ENCODE measurements around the gene STK25. TPM values are rescaled to one million over a fixed set of nuclear protein-coding genes. Genes with fewer than 3 reads are reported as not detected.
"Not testable (repeated sequence)": the region's sequence is repeated elsewhere in the genome, so short reads cannot be mapped to it uniquely, and the experiment has no call there.

The STK25 gene
- total RNA-seq, 4 donors from 2014 or later = 159 to 427 (median 205) TPM

DNA sequence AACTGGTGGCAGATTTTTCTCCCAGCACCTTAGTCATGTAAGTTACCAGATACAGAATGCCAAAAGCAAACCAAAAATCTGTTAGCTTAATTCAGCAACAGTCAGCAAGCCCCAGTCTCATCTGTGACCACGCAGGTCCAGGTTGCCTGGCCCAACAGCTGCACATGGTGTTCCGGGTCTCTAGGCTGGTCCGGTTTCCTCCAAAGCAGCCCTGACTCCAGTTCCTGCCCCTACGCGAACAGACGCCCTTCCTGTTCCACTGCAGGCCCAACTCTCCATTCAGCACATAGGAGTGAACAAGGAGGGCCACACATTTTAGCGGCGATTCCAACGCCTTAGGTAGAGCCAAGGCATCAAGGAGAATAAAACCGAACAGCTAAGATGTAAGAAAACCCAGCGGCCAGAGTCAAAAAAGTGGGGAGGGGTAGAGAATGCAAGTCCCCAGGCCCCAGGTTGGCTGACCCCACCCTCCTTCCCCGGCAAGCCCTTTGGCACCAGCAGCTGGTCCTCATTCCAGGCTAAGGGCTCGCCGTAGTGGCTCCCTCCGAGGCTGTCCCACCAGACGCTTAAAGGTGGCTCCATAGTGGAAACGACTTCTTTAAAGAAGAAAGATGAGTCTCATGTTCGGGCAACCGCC lies 1.5 kb downstream of the STK25 start:
- H3K27ac ChIP-seq = peak overlapping the region; percentile 91 to 95 (median 92)
- peak overlapping the region; percentile 91 to 99 (median 95) for H3K4me3 ChIP-seq
- H3K9me3 ChIP-seq = no peaks in the 10 kb centered on the region
- no peaks in the 10 kb centered on the region for H3K36me3 ChIP-seq
- H3K4me1 ChIP-seq = peaks cover 18 to 30% (median 25%) of the 10 kb centered on the region in 4 donors
- TF ChIP-seq EP300 (IDR thresholded peaks at IDR 0.05; ENCODE audit: low read depth) (no peak), POLR2A (IDR thresholded peaks at IDR 0.05) (no peak), POLR2AphosphoS5 (IDR thresholded peaks at IDR 0.05) (no peak)
- TF ChIP-seq, protein P1, sequence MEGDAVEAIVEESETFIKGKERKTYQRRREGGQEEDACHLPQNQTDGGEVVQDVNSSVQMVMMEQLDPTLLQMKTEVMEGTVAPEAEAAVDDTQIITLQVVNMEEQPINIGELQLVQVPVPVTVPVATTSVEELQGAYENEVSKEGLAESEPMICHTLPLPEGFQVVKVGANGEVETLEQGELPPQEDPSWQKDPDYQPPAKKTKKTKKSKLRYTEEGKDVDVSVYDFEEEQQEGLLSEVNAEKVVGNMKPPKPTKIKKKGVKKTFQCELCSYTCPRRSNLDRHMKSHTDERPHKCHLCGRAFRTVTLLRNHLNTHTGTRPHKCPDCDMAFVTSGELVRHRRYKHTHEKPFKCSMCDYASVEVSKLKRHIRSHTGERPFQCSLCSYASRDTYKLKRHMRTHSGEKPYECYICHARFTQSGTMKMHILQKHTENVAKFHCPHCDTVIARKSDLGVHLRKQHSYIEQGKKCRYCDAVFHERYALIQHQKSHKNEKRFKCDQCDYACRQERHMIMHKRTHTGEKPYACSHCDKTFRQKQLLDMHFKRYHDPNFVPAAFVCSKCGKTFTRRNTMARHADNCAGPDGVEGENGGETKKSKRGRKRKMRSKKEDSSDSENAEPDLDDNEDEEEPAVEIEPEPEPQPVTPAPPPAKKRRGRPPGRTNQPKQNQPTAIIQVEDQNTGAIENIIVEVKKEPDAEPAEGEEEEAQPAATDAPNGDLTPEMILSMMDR (IDR thresholded peaks at IDR 0.05) = no peak
- in situ Hi-C loops (cut with MboI; ENCODE audit: low pct_ligation_motif_present in 1 of 4, low pct_unique_long_range_greater_than_20kb in 1 of 4, low sequenced_read_pairs in 3 of 4) = no loop called here
- no peak for DNase-seq
- WGBS, 2 donors (ENCODE audit: low coverage in 1 of 2) = 55 to 58% methylated on average over 8 to 19 of the region's 19 CpGs
- H3K27me3 ChIP-seq = no peaks in the 10 kb centered on the region
- intact Hi-C loops (cut with DNase I; ENCODE audit: low total_unique reads) = loop anchor here (5.0 kb wide), 2 partner anchors 55 to 100 kb away; no protein-coding TSS in a partner anchor

DNA sequence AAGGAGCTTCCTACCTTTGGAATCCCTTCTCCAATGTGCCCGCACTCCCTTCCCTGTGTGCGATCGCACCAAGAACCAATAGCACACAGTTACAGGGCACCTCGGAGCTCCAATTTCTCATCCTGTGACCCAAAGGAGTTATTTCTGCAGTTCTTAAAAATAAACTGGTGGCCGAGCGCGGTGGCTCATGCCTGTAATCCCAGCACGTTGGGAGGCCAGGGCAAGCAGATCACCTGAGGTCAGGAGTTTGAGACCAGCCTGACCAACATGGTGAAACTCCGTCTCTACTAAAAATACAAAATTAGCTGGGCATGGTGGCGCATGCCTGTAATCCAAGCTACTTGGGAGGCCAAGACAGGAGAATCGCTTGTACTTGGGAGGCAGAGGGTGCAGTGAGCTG lies 2.1 kb downstream of the STK25 start:
- whole genome bisulfite sequencing, 2 donors (ENCODE audit: low coverage in 1 of 2) = 92 to 97% methylated on average over 4 to 11 of the region's 11 CpGs
- DNase-seq; H3K27ac ChIP-seq; H3K27me3 ChIP-seq; H3K36me3 ChIP-seq; H3K4me3 ChIP-seq; in situ Hi-C loops (cut with MboI; ENCODE audit: low pct_ligation_motif_present in 1 of 4, low pct_unique_long_range_greater_than_20kb in 1 of 4, low sequenced_read_pairs in 3 of 4); H3K9me3 ChIP-seq: not testable (repeated sequence)
- H3K4me1 ChIP-seq = peaks cover 18 to 30% (median 25%) of the 10 kb centered on the region in 4 donors
- intact Hi-C loops (cut with DNase I; ENCODE audit: low total_unique reads) = loop anchor here (5.0 kb wide), 2 partner anchors 56 to 101 kb away; no protein-coding TSS in a partner anchor

DNA sequence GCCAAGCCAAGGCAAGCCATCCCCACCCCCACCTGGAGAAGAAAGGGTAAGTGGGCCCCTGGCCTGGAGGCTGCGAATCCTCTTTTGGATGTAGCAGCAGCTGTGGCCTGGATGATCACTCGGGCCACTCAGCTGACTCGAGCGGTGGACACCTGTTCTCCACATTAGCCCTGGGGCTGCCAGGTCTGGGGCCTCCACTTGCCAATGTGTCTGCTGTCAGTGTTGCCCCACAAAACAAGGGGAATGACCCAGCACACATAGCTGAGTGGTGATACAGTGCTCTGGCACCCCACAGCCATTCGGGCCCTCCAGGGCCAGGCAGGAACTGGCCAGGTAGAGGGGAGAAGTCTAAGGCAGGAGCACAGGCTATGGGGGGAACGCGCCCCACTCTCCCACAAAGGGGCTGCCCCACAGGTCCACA lies 2.6 kb downstream of the STK25 start:
- no peak for DNase-seq
- no peaks in the 10 kb centered on the region for H3K36me3 ChIP-seq
- intact Hi-C loops (cut with DNase I; ENCODE audit: low total_unique reads) (loop anchor here (5.0 kb wide), 2 partner anchors 57 to 102 kb away; no protein-coding TSS in a partner anchor), in situ Hi-C loops (cut with MboI; ENCODE audit: low pct_ligation_motif_present in 1 of 4, low pct_unique_long_range_greater_than_20kb in 1 of 4, low sequenced_read_pairs in 3 of 4) (no loop called here)
- TF ChIP-seq, protein P1 (IDR thresholded peaks at IDR 0.05) = no peak
- TF ChIP-seq EP300 (IDR thresholded peaks at IDR 0.05; ENCODE audit: low read depth) (no peak), POLR2A (IDR thresholded peaks at IDR 0.05) (no peak), POLR2AphosphoS5 (IDR thresholded peaks at IDR 0.05) (no peak)
- H3K4me3 ChIP-seq = no peak overlapping the region
- no peak overlapping the region for H3K27ac ChIP-seq
- no peaks in the 10 kb centered on the region for H3K9me3 ChIP-seq
- peaks cover 18 to 30% (median 25%) of the 10 kb centered on the region in 4 donors for H3K4me1 ChIP-seq
- no peaks in the 10 kb centered on the region for H3K27me3 ChIP-seq
- 89% methylated on average over 7 of the region's 7 CpGs; no CpG with 5 or more reads in 1 of the 2 donors for WGBS, 2 donors (ENCODE audit: low coverage in 1 of 2)

DNA sequence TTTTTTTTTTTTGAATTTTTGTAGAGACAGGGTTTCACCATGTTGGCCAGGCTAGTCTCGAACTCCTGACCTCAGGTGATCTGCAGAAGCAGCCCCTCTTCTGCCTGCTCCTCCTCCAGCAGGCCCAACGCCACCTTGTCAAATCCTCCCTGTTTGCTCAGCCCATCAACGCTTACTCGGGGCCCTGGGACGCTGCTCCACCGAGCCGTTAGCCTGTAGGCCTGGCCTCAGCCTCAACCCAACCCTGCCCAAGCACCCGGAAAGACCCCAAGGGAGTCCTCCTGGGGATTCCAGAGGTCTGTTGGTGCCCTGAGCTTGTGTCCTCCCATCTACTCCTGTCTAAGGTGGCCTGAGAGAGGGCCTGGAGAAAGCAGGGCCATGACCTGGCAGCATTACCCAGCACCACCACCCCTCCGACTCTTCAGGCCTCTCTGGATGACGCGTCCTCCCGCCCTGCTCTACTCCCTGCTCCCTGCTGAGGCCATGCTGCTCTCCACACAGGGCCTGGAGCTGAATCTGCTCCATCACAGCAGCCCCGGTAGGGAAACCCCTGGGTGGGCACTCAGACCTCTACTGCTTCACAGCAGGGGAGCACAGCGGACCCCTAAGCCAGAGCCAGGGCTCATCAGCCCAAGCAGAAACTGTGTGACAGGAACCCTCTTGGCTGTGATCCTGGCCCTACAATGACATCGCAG lies 3.2 kb downstream of the STK25 start:
- peaks cover 18 to 30% (median 25%) of the 10 kb centered on the region in 4 donors for H3K4me1 ChIP-seq
- intact Hi-C loops (cut with DNase I; ENCODE audit: low total_unique reads) = loop anchor here (5.0 kb wide), 2 partner anchors 57 to 102 kb away; no protein-coding TSS in a partner anchor
- in situ Hi-C loops (cut with MboI; ENCODE audit: low pct_ligation_motif_present in 1 of 4, low pct_unique_long_range_greater_than_20kb in 1 of 4, low sequenced_read_pairs in 3 of 4) = no loop called here

More for the DNA sequence above, 3.2 kb downstream of the STK25 start:
- Histone ChIP-seq H3K9me3 (no peaks in the 10 kb centered on the region), H3K27me3 (no peaks in the 10 kb centered on the region), H3K4me3 (no peak overlapping the region), H3K36me3 (no peaks in the 10 kb centered on the region), H3K27ac (no peak overlapping the region)
- 87 to 90% methylated on average over 2 to 15 of the region's 15 CpGs for WGBS, 2 donors (ENCODE audit: low coverage in 1 of 2)
- DNase-seq = no peak
- TF ChIP-seq EP300 (IDR thresholded peaks at IDR 0.05; ENCODE audit: low read depth) (no peak), POLR2AphosphoS5 (IDR thresholded peaks at IDR 0.05) (no peak), POLR2A (IDR thresholded peaks at IDR 0.05) (no peak)
- TF ChIP-seq, protein P1 (IDR thresholded peaks at IDR 0.05) = no peak

Data from transverse colon (tissue), 4 donors.